HG03097 (cell line): ENCODE results near the gene PRR23C.
"Not testable (repeated sequence)": the region's sequence is repeated elsewhere in the genome, so short reads cannot be mapped to it uniquely, and the experiment has no call there.

Experiments used
- ATAC-seq: cut with Tn5 transposase; IDR thresholded peaks from one replicate; pipeline ENCODE4 v1.9.1; 2021; ENCODE audit not compliant: unreplicated experiment, low FRiP score

PRR23C gene

DNA sequence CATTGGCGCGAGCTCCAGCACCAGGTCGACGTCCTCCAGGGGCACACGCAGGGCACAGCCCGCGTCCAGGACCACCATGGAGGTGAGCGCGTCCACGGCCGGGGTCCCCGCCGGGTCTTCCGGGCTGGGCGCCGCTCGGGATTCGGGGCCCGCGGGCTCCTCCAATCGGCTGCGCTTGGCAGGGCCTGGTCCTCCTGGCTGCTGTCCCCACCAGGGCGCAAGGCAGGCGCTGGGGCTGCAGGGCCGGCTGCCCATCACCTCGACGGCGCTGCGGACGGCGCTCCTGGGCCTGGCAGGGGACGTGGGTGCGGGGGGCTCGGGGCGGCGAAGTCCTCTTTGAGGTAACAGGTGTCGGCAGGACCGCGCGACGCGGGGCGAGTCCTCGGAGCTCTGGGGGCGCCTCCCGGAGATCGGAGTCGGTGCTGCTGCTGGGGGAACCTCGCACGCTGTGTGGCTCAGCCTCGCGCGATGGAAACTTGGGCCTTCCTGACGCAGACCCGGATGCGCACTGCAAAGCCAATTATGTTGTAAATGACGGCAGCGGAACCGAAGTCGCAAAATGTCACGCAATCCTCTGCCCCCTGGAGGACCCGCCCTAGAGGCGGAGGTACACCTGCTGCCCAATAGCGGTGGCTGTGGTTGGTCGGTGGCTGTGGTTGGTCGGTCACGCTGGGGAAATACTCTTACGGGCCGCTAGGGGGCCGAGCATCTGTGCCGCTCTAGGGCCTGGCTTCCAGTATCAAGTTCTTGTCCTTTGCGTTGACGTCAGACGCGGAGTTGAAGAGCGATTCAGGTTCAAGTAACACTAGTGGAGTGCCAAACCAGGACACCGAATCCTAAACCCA, at the start of gene PRR23C:
Gene PRR23C, minus strand, starts transcription at position 527 of the 845 bp plus-strand sequence. Its CDS starts 272 bp downstream, at position 255.
- ATAC-seq: no peak

GRCh38 chr3:139093840-139094239, 49.1 kb upstream of the PRR23C start:
- ATAC-seq: no peak

DNA sequence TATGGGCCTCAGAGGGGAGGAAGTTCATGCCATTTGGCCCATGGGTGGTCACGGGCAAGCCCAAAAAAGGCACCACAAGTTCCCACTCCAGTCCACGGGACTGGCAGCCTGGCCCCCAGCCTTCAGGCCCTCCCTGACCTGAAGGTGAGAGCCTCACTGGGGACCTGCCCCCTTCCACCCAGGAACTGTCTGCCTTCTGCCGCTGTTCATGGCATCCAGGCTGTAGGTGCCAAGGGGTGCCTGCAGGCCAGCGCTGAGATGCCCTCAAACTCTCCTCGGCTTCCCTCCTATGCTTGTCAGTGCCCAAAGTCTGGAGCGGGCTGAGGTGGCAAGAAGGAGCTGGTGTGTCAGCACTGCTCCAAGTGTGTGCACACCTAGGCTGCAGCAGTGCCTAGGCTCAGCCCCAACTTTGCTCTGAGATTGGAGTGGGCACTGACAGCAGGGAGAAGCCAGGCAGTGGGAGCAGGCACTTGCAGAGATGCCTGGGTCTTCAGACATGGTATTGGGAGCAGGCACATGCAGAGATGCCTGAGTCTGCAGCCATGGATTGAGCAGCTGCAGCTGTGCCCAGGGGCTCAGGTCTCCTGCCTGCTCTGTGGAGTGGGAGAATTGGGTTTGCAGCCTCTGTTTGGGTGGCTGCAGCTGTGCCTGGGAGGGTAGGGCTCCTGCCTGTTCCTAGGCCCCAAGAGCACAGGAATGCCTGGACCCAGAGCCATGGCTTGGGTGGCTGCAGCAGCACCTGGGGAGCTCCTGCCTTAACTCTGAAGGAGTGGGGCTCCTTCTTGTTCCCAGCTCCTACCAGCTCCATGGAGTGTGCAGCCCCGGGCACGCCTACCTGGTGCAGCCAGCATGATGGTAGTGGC, 44.0 kb upstream of the PRR23C start:
- ATAC-seq: no peak

GRCh38 chr3:139087621-139088020, 42.9 kb upstream of the PRR23C start:
- no peak for ATAC-seq

DNA sequence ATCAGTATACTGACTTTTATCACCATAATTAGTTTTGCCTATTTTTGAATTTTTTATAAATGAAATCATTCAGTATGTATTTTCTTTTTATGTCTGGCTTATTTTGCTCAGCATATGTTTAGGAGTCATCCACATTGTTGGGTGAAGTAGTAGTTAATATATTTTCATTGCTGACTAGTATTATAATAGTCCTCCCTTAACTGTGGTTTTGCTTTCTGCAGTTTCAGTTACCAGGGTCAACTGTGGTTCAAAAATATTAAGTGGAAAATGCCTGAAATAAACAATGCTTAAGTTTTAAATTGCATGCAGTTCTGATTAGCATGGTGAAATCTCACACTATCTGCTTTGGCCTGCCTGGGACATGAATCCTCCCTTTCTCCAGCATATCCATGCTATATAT, 39.5 kb upstream of the PRR23C start:
- no peak for ATAC-seq

DNA sequence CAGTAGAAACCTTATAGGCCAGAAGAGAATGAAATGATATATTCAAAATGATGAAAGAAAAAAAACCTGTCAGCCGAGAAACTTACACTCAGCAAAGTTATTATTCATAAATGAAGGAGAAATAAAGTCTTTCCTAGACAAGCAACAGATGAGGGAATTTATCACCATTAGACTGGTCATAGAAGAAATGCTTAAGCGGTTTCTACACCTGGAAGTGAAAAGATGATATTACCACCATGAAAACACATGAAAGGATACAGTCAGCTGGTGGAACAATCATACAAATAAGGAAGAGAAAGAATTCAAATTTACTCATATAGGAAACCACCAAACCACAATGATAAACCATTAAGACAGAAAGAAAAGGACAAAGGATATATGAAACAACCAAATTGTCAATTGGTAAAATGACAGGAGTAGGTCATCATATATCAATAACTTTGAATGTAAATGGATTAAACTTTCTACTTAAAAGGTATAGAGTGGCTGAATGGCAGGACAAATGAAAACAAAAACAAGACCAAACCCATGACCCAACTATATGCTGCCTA, 29.9 kb upstream of the PRR23C start:
- ATAC-seq: no peak

DNA sequence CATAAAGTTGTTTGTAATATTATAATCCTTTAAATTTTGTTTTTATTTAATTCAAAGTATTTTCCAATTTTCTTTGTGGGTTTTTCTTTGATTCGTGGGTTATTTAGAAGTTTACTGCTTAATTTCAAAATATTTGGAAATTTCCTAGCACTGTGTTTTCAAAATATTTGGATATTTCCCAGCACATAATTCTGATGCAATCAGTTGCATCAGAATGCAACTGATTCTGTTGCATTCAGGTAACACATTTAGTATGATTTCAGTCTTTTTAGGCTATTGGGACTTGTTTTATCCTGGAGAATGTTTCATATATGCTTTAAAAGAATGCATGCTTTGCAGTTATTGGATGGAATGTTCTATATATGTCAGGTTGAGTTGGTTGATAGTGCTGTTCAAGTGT, 18.2 kb upstream of the PRR23C start:
- no peak for ATAC-seq

DNA sequence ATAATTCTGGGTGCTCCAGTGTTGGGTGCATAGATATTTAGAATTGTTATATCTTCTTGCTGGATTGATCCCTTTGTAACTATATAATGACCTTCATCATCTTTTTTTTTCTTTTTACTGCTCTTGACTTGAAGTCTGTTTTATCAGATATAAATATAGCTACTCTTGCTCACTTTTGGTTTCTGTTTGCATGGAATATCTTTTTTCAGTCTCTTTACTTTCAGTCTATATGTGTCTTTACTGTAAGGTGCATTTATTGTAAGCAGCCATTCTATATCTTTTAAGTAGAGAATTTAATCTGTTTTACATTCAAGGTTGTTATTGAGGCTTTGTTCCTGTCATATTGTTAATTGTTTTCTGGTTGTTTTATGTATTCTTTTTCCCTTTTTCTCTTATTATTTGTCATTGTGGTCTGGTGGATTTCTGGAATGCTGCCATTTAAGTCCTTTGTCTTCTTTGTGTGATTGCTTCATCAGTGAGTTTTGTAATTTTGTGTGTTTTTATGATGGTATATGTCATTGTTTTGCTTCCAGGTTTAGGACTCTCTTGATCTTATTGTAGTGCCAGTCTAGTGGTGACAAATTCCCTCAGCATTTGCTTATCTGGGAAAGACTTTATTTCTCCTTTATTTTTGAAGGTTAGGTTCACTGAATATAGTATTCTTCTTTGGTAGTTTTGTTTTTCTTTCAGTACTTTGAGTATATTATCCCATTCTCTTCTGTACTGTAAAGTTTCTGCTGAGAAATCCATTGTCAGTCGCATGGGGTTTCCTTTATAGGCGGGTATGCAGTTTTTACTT, 8.3 kb upstream of the PRR23C start:
- ATAC-seq: no peak

DNA sequence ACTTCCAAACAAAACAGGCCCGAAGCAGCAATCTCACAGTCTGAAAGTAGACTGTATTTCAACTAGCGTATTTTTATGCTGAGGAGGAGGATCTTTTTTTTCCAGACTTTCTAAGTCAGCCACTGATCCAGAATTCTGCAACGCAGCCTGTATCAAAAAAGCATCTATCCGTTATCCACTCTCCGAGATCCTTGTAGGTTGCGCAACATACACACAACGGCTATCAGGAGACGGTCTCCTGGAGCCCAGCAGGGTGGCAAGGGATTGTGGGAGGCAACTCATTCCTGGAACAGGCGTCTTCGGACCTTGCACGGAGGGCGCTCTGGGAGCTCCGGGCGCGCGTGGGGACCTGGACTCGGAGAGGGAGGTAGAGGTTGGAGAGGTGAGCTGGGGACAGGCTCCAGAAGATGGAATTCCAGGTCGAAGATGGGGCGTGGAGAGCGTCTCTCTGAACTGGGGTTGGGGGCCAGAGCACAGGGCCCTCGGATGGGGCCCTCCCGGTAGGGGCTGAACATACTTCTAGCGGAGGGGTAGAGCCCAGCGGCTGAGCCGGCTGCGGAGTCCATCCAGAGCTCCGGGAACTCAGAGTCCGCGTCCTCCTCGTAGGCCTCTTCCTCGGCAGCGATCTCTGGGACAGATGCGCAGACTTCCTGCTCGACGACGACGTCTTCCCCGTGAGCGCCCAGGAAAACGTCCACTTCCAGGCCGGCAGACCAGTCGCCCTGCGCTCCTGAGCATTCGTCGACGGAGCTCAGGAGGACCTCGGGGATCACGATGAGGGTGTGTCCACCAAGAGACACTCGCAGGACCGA, 932 bp downstream of the PRR23C start:
- ATAC-seq: no peak

DNA sequence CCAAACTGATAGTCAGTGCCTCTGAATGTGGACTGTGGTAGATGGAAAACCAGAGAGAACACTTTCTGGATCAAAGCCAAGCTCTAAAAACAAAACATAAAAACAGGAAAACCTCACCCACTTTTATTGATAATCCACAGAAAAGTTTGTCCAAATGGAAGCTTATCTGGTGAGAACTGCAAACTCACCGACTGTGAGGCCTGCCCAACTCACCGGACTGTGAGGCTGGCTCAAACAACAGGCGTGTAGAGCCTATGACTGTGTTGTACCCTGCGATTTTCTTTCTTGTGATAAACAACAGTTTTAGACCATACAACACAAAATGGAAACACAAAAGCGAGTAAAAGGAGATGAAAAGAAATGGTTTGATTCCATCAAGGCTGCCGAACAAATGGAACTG, 7.2 kb downstream of the PRR23C start:
- no peak for ATAC-seq

GRCh38 chr3:139032326-139033002, 12.2 kb downstream of the PRR23C start:
- no peak for ATAC-seq

GRCh38 chr3:139030576-139030975, 14.1 kb downstream of the PRR23C start:
- not testable (repeated sequence) for ATAC-seq

DNA sequence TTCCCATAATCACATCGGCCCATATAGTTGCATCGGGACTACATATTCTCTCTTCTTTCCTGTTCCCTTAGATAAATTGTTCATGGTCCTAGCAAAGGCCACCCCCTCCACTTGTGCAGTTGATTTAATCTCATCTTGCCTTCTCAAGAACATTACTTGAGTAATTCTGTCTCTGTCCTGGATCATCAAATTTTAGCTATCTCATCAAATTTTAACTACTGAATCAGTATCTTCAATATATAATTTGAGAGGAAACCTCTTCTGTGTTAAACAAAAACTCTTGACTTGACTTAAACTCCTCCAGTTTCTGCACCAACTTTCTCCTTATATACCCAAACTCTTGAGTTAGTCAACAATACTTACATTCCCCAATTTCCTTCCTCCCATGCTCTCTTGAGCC, 19.7 kb downstream of the PRR23C start:
- ATAC-seq: no peak

- no peak for ATAC-seq
Observed at GRCh38 chr3:139020868-139021234, 23.8 kb downstream of the PRR23C start, which contains the start of gene PRR23B. TSS of gene PRR23B (minus strand) at chr3:139020926. CDS start at chr3:139020661, 265 bp downstream.

DNA sequence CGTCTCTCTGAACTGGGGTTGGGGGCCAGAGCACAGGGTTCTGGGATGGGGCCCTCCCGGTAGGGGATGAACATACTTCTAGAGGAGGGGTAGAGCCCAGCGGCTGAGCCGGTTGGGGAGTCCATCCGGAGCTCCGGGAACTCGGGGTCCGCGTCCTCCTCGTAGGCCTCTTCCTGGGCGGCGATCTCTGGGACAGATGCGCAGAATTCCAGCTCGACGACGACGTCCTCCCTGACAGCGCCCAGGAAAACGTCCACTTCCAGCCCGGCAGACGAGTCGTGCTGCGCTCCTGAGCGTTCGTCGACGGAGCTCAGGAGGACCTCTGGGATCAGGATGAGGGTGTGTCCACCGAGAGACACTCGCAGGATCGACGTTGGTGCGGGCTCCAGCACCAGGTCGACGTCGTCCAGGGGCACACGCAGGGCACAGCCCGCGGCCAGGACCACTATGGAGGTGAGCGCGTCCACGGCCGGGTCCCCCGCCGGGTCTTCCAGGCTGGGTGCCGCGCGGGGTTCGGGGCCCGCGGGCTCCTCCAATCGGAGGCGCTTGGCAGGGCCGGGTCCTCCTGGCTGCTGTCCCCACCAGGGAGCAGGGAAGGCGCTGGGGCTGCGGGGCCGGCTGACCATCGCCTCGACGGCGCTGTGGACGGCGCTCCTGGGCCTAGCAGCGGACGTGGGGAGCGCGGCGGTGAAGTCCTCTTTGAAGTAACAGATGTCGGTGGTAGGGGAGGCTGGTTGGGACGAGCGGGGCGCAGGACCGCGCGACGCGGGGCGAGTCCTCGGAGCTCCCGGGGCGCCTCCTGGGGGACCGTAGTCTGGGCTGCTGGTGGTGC, 24.4 kb downstream of the PRR23C start:
- no peak for ATAC-seq

DNA sequence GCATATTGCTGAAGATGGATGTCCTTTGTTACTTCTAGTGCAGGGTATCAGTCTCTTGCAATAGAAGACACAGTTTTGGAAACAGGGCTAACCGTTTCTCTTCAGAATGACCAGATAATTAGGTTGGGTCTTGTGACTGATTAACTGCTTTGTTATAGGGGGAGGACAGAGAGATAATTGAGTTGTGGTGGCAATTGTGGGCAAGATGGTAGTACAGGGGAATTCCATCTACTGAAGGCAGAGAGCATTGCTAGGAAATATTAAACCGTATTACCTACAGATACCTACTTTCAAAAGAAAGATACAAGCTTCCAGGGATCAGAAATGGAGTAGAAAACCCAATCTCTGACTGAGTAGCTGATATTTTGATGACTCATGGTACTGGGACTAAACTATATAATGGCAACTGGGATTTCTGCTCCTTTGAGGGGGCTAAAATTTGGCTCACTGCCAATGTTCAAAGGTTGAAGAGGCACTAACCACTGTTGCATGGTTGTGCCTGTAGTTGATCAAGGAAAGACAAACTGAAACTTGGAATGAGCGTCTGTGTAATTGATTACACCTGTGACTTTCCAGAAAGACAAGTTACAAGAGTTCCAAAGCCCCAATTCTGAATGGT, 28.2 kb downstream of the PRR23C start:
- ATAC-seq: no peak

DNA sequence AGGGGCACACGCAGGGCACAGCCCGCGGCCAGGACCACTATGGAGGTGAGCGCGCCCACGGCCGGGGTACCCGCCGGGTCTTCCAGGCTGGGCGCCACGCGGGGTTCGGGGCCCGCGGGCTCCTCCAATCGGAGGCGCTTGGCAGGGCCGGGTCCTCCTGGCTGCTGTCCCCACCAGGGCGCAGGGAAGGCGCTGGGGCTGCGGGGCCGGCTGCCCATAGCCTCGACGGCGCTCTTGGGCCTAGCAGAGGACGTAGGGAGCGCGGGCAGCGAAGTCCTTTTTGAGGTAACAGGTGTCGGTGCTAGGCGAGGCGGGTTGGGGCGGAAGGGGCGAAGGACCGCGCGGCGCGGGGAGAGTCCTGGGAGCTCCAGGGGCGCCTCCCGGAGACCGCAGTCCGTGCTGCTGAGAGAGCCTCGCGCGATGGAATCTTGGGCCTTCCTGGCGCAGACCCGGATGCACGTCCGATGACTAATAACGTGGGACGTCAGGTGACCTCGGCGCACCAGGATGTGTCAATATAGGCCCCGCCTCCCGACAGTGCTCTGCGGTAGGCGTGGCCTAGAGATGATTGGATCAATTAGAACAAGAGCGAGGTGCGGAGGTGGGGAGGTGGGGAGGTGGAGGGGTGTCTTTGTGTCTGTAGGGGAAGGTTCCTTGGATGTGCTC, 38.5 kb downstream of the PRR23C start, which contains the start of gene PRR23A:
Gene PRR23A, minus strand, starts transcription at position 218 of the 666 bp plus-strand sequence. Its CDS starts 0 bp downstream, at position 218.
- no peak for ATAC-seq
